Body of pancreas (tissue), 4 donors: ENCODE results near the gene TMEM237.

Experiments used
- CTCF ChIP-seq, 7 experiments: fragments of 450-650 bp in 4 of 7; fragments of 200-600 bp in 3 of 7; sonication (generic) in 3 of 7; IDR thresholded peaks; one replicate each; pipeline ENCODE4 v1.5.1; 2016 to 2019; ENCODE audit warnings: antibody characterized with exemption in 7 of 7
- POLR2A ChIP-seq, 3 donors: fragments of 450-650 bp; IDR thresholded peaks; one replicate each; pipeline ENCODE4 v1.6.1; 2016; ENCODE audit warnings: antibody characterized with exemption in 3 of 3, mild to moderate bottlenecking in 2 of 3

- no peak for TF ChIP-seq CTCF (IDR thresholded peaks at IDR 0.05)
- no peak for TF ChIP-seq POLR2A (IDR thresholded peaks at IDR 0.05)
These were observed 68.5 kb downstream of the TMEM237 start for GRCh38 chr2:201574766-201575165.
